ENCODE measurements around the gene CTF1. TPM values are rescaled to one million over a fixed set of nuclear protein-coding genes. Genes with fewer than 3 reads are reported as not detected.
"Not testable (repeated sequence)": the region's sequence is repeated elsewhere in the genome, so short reads cannot be mapped to it uniquely, and the experiment has no call there.

CTF1 gene
- total RNA-seq, 1 donor from 2014 or later = 0.62 TPM

DNA sequence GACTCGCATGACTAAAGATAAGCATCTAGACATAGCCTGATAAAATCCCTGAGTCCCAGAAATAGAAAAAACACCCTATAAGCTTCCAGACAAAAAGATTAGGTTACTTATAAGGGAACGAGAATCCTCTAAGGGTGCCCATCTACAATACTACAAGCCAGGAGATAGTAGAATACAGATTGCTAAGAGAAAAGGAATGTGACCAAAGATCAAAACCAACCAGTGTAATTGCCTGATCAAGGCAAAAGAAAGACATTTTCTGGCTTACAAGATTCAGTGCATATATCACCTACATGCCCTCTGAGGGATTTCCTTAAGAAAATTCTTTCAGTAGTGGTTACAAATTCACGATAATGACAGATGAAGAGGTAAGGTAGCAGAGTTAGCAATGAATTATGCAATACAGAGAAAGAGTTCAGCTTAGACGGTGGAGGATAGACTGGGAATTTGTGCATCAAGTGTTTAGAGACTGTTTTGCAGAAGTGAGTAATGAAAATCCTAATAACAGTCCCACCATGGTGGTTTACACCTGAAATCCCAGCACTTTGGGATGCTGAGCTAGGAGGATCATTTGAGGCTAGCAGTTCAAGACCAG is 37.5 kb upstream of the CTF1 start:
- ATAC-seq (ENCODE audit: low read depth) = no peak
- TF ChIP-seq CTCF (IDR thresholded peaks at IDR 0.05) = no peak
- H3K36me3 Mint-ChIP-seq (ENCODE audit: low read depth) = no peaks in the 10 kb centered on the region
- H3K9me3 Mint-ChIP-seq = no peaks in the 10 kb centered on the region
- intact Hi-C loops (cut with micrococcal nuclease) = no loop called here
- H3K27ac Mint-ChIP-seq = no peak overlapping the region
- no peak overlapping the region for H3K4me3 Mint-ChIP-seq
- ChIA-PET POLR2A (no interaction called here), CTCF (no interaction called here)
- H3K27me3 Mint-ChIP-seq = no peaks in the 10 kb centered on the region
- H3K4me1 Mint-ChIP-seq = no peaks in the 10 kb centered on the region
- DNase-seq = no peak

DNA sequence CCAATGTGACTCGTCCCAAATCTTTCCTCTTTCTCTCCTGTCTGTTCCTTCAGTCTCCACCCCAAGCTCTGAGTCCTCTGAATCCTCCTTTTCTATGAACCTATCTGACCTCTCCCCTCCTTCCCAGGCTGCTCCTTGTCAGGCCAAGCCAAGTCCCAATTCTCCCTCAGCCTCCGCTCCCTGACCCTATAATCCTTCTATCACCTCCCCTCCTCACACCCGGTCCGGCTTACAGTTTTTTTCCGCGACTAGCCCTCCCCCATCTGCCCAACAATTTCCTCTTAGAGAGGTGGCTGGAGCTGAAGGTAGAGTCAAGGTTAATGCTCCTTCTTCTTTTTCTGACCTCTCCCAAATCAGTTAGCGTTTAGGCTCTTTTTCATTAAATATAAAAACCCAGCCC is 35.7 kb upstream of the CTF1 start:
- POLR2A ChIA-PET; intact Hi-C loops (cut with micrococcal nuclease); H3K27me3 Mint-ChIP-seq: not testable (repeated sequence)

DNA sequence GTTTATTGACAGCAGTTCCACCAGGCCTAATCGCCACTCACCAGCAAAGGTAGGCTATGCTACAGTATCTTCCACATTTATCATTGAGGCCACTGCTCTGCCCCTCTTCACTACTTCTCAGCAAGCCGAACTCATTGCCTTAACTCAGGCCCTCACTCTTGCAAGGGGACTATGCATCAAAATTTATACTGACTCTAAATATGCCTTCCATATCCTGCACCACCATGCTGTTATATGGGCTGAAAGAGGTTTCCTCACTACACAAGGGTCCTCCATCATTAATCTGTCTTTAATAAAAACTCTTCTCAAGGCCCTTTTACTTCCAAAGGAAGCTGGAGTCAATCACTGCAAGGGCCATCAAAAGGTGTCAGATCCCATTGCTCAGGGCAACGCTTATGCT is 33.2 kb upstream of the CTF1 start:
- CTCF ChIA-PET = not testable (repeated sequence)

More for the DNA sequence above, 35.7 kb upstream of the CTF1 start:
- ATAC-seq (ENCODE audit: low read depth); DNase-seq; H3K4me3 Mint-ChIP-seq; H3K36me3 Mint-ChIP-seq (ENCODE audit: low read depth); CTCF ChIA-PET; H3K4me1 Mint-ChIP-seq; H3K9me3 Mint-ChIP-seq; H3K27ac Mint-ChIP-seq: not testable (repeated sequence)

DNA sequence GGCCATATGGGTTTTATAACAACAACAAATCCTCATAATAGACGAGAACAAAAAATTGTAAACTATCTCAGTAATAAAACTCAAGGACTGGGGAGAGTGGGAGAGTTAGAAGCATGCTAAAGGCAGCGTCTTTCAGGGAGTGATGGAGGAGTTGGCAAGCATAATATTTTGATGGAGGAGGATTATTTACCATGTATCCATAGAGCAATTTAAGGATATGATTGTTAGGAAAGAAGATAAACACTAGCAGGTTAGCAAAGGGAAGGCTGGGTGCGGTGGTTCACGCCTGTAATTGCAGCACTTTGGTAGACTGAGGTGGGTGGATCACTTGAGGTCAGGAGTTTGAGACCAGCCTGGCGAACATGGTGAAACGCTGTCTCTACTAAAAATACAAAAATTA is 30.4 kb upstream of the CTF1 start:
- H3K4me3 Mint-ChIP-seq = no peak overlapping the region
- ATAC-seq (ENCODE audit: low read depth) = no peak
- DNase-seq = no peak
- H3K27me3 Mint-ChIP-seq = no peaks in the 10 kb centered on the region
- peaks cover 6% of the 10 kb centered on the region for H3K4me1 Mint-ChIP-seq
- ChIA-PET CTCF (no interaction called here), POLR2A (interaction anchor here (0.7 kb wide), 1 partner anchor 592 kb away, joined by 3 read pairs; no protein-coding TSS in a partner anchor)
- intact Hi-C loops (cut with micrococcal nuclease) = no loop called here
- H3K27ac Mint-ChIP-seq = no peak overlapping the region
- TF ChIP-seq CTCF (IDR thresholded peaks at IDR 0.05) = no peak
- no peaks in the 10 kb centered on the region for H3K9me3 Mint-ChIP-seq
- H3K36me3 Mint-ChIP-seq (ENCODE audit: low read depth) = no peaks in the 10 kb centered on the region

More for the DNA sequence above, 33.2 kb upstream of the CTF1 start:
- H3K27ac Mint-ChIP-seq; H3K4me1 Mint-ChIP-seq; H3K9me3 Mint-ChIP-seq; H3K27me3 Mint-ChIP-seq; intact Hi-C loops (cut with micrococcal nuclease); H3K4me3 Mint-ChIP-seq; ATAC-seq (ENCODE audit: low read depth); DNase-seq; H3K36me3 Mint-ChIP-seq (ENCODE audit: low read depth): not testable (repeated sequence)
- POLR2A ChIA-PET = interaction anchor here (0.6 kb wide), 1 partner anchor 29 kb away, joined by 6 read pairs; no protein-coding TSS in a partner anchor

GRCh38 chr16:30867747-30868146 is 28.7 kb upstream of the CTF1 start:
- POLR2A ChIA-PET = interaction anchor here (0.7 kb wide), 1 partner anchor 16 kb away, joined by 3 read pairs; no protein-coding TSS in a partner anchor
- ATAC-seq (ENCODE audit: low read depth) (no peak), DNase-seq (no peak)
- Mint-ChIP-seq H3K9me3 (no peaks in the 10 kb centered on the region), H3K27ac (no peak overlapping the region), H3K4me1 (peaks cover 11% of the 10 kb centered on the region), H3K4me3 (no peak overlapping the region), H3K36me3 (ENCODE audit: low read depth) (peaks cover 3% of the 10 kb centered on the region), H3K27me3 (no peaks in the 10 kb centered on the region)
- no peak for TF ChIP-seq CTCF (IDR thresholded peaks at IDR 0.05)
- CTCF ChIA-PET = interaction anchor here (1.8 to 4.5 kb wide), 2 partner anchors 23 to 34 kb away, joined by 5 to 18 read pairs; no protein-coding TSS in a partner anchor
- intact Hi-C loops (cut with micrococcal nuclease) = no loop called here

- no peaks in the 10 kb centered on the region for H3K27me3 Mint-ChIP-seq
Measured at GRCh38 chr16:30870904-30871303, 25.5 kb upstream of the CTF1 start.

More at GRCh38 chr16:30870904-30871303, 25.5 kb upstream of the CTF1 start:
- peaks cover 29% of the 10 kb centered on the region for H3K4me1 Mint-ChIP-seq
- POLR2A ChIA-PET = no interaction called here
- no peak for ATAC-seq (ENCODE audit: low read depth)
- peaks cover 10% of the 10 kb centered on the region for H3K36me3 Mint-ChIP-seq (ENCODE audit: low read depth)
- H3K9me3 Mint-ChIP-seq = no peaks in the 10 kb centered on the region
- no peak overlapping the region for H3K4me3 Mint-ChIP-seq
- CTCF ChIA-PET = interaction anchor here (4.5 kb wide), 1 partner anchor 26 kb away, joined by 18 read pairs; no protein-coding TSS in a partner anchor
- TF ChIP-seq CTCF (IDR thresholded peaks at IDR 0.05) = no peak
- H3K27ac Mint-ChIP-seq = no peak overlapping the region
- DNase-seq = no peak
- intact Hi-C loops (cut with micrococcal nuclease) = no loop called here

Data from activated B cell treated with CpG ODN at 0.5 μM for 24 hours (primary cell).